Mesodermal cell (in vitro differentiated cells): ENCODE measurements around the gene PAX6.

ENCODE experiments used
- H3K27ac ChIP-seq: 2 replicates; pipeline ENCODE4 v1.7.0; 2013; ENCODE audit warnings: mild to moderate bottlenecking, low read depth, low read length, moderate library complexity; ENCODE audit not compliant: severe bottlenecking
- H3K36me3 ChIP-seq: 2 replicates; pipeline ENCODE4 v1.7.1; 2013; ENCODE audit warnings: mild to moderate bottlenecking, low read length, moderate library complexity; ENCODE audit not compliant: control insufficient read depth, insufficient read depth
- H3K4me1 ChIP-seq: one replicate; pipeline ENCODE4 v1.7.1; 2013; ENCODE audit warnings: mild to moderate bottlenecking, low read length; ENCODE audit not compliant: insufficient read depth, control insufficient read depth, poor library complexity, severe bottlenecking
- H3K4me3 ChIP-seq: 2 replicates; pipeline ENCODE4 v1.7.0; 2013; ENCODE audit warnings: low read length, control low read depth, mild to moderate bottlenecking; ENCODE audit not compliant: insufficient read depth, poor library complexity, severe bottlenecking; ENCODE audit errors: extremely low read depth
- H3K9me3 ChIP-seq: 2 replicates; pipeline ENCODE4 v1.7.1; 2013; ENCODE audit warnings: mild to moderate bottlenecking, low read length, moderate library complexity; ENCODE audit not compliant: control insufficient read depth
- WGBS, 2 experiments: methylation state at CpG; one replicate each; pipeline ENCODE4 v1.1.5; 2013; ENCODE audit warnings: missing lambda C conversion rate in 2 of 2; ENCODE audit not compliant: insufficient coverage in 2 of 2; 5-methylcytosine and 5-hydroxymethylcytosine counted together

Gene PAX6

GRCh38 chr11:31780078-31780477, 31.0 kb downstream of the PAX6 start:
- no peak overlapping the region for H3K27ac ChIP-seq
- no peak overlapping the region for H3K4me3 ChIP-seq
- no peaks in the 10 kb centered on the region for H3K36me3 ChIP-seq
- WGBS, 2 experiments = 85 to 92% methylated on average over 4 of the region's 4 CpGs
- peaks cover 7% of the 10 kb centered on the region for H3K9me3 ChIP-seq
- peaks cover 6% of the 10 kb centered on the region for H3K4me1 ChIP-seq

- Histone ChIP-seq H3K36me3 (no peaks in the 10 kb centered on the region), H3K4me3 (no peak overlapping the region), H3K9me3 (peaks cover 7% of the 10 kb centered on the region), H3K4me1 (peaks cover 6% of the 10 kb centered on the region), H3K27ac (peak overlapping the region; percentile 87)
- 82 to 83% methylated on average over 6 of the region's 6 CpGs for WGBS, 2 experiments
Observed at GRCh38 chr11:31779374-31779791, 31.7 kb downstream of the PAX6 start.

GRCh38 chr11:31772412-31772811, 38.7 kb downstream of the PAX6 start:
- Histone ChIP-seq H3K4me3 (no peak overlapping the region), H3K9me3 (peaks cover 3% of the 10 kb centered on the region), H3K27ac (no peak overlapping the region), H3K36me3 (no peaks in the 10 kb centered on the region), H3K4me1 (no peaks in the 10 kb centered on the region)
- WGBS, 2 experiments = 85 to 86% methylated on average over 2 of the region's 2 CpGs

DNA sequence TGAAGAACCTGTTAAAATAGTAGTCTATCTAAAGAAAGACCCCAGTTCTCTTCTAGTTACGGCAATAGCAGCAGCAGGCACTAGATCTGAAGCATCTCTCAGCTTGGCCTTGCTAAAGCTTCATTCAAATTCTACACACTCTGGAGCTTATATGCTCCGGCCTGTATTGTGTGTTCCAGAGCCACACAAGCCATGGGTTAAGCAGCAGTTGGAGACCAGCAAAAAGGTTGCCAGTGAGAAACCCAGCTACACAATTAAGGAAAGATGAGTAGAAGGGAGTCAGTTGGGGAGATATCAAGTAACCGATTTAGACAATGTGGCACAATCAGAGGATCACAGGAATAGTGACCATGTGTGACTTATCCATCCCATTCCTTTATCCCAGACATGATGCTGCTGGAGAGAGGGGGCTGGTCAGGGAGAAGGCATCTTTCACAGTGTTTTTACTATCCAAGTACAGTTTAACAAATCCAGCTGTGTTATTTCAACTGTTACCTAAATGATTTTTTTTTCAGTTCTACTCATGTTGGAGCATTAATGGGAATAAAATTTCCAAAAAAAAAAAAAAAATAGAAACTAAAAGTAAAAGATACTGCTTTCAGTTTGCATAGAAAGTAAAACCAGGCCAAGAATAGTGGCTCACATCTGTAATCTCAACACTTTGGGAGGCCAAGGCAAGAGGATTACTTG, 41.0 kb downstream of the PAX6 start:
- 100% methylated on average over 1 to 2 of the region's 3 CpGs for whole genome bisulfite sequencing, 2 experiments
- H3K36me3 ChIP-seq = no peaks in the 10 kb centered on the region
- H3K9me3 ChIP-seq = no peaks in the 10 kb centered on the region
- H3K4me3 ChIP-seq = no peak overlapping the region
- H3K27ac ChIP-seq = no peak overlapping the region
- H3K4me1 ChIP-seq = no peaks in the 10 kb centered on the region

DNA sequence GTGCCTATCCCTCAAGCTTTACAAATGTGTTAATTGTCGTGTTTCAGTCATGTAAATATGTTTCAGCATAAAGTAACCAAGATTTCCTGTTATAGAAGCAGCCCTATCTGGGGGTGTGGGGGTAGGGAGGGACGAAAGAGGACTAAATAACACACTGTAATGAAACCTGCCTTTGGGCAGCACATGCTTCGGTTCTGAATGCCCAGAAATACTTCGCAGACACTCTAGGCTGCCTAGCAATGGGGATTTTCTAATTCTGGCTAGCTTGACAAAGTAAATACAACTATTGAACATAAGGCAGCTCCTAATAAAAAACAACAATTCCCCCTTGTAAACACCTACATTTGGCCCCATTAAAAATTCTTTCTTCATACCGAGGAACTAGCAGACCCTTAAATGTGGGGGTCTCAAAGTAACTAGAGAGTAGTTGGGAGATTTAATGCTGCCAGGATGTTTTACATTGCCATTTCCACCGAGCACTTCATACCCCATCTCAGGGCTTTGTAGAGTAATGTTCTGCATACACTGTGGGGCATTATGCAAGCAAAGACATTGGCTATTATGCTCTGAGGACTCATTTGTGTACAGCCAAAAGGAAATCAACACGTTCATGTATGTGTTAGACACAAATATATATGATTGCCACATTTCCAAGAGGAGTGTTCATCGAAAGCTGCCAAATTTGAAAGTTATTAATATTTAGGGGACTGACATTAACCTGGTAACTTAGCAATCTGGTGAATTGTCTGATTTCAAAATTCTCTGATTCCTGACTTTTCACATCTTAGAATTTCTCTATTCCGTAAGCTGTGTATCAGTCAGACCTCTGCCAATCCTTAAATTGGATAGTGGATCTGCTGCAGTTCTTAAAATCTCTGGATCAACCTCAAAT, 42.1 kb downstream of the PAX6 start:
- H3K4me1 ChIP-seq = no peaks in the 10 kb centered on the region
- no peaks in the 10 kb centered on the region for H3K36me3 ChIP-seq
- H3K9me3 ChIP-seq = no peaks in the 10 kb centered on the region
- 65% methylated on average over 4 of the region's 9 CpGs; no CpG with 5 or more reads in 1 of the 2 experiments for WGBS, 2 experiments
- H3K27ac ChIP-seq = no peak overlapping the region
- no peak overlapping the region for H3K4me3 ChIP-seq

GRCh38 chr11:31767685-31768084, 43.4 kb downstream of the PAX6 start:
- H3K4me1 ChIP-seq = no peaks in the 10 kb centered on the region
- H3K36me3 ChIP-seq = no peaks in the 10 kb centered on the region
- H3K4me3 ChIP-seq = no peak overlapping the region
- no peak overlapping the region for H3K27ac ChIP-seq
- no CpG with 5 or more reads among the region's 2 CpGs for WGBS, 2 experiments
- H3K9me3 ChIP-seq = no peaks in the 10 kb centered on the region

- H3K27ac ChIP-seq = no peak overlapping the region
- H3K9me3 ChIP-seq = no peaks in the 10 kb centered on the region
- H3K4me1 ChIP-seq = no peaks in the 10 kb centered on the region
- WGBS, 2 experiments = no CpG with 5 or more reads among the region's 3 CpGs
- H3K4me3 ChIP-seq = no peak overlapping the region
- no peaks in the 10 kb centered on the region for H3K36me3 ChIP-seq
Observed at GRCh38 chr11:31767066-31767465, 44.1 kb downstream of the PAX6 start.

GRCh38 chr11:31764766-31765165, 46.4 kb downstream of the PAX6 start:
- Histone ChIP-seq H3K27ac (no peak overlapping the region), H3K9me3 (no peaks in the 10 kb centered on the region), H3K36me3 (no peaks in the 10 kb centered on the region), H3K4me1 (no peaks in the 10 kb centered on the region), H3K4me3 (no peak overlapping the region)
- 100% methylated on average over 1 of the region's 5 CpGs for WGBS, 2 experiments

DNA sequence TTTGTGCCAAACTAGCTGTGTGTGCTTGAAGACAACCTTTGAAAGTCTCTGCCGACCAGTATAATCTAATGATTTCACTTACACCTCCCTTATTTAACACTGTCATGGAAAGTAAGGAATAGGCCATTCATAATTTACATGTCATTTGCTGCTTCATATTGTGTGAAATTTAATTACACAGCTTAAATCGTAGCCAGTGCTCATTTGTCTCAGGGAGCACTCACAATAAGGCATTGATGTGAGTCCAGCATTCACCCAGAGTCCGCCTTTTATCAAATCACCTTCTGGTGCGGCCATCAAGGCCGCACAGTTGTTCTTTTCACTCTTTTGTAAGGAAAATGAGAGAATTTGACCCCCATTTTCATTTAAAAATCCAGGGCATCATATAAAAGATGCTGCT, 46.9 kb downstream of the PAX6 start:
- Histone ChIP-seq H3K27ac (no peak overlapping the region), H3K36me3 (no peaks in the 10 kb centered on the region), H3K4me1 (no peaks in the 10 kb centered on the region), H3K4me3 (no peak overlapping the region), H3K9me3 (no peaks in the 10 kb centered on the region)
- WGBS, 2 experiments = 67 to 89% methylated on average over 1 to 5 of the region's 5 CpGs

- Histone ChIP-seq H3K4me1 (no peaks in the 10 kb centered on the region), H3K9me3 (no peaks in the 10 kb centered on the region), H3K27ac (no peak overlapping the region), H3K4me3 (no peak overlapping the region), H3K36me3 (no peaks in the 10 kb centered on the region)
Observed at GRCh38 chr11:31763296-31763695, 47.8 kb downstream of the PAX6 start.

DNA sequence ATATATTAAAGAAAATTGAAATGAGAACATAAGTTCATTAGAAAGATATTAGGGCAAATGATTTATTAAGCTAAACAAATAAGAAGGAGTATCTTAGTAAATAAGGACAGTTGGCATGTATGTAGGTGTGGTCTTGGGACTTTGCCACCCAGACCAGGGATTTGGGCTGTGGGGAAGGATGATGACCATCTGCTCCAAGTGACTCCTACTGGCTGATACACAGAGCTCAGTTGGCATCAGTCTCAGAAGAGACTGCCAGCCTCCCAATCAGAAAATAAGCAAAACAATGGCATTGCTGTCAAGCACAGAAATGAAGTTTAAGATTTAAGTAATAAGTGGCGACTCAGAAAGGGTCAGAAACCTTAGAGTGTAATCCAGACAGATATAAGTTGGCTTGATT, 49.5 kb downstream of the PAX6 start:
- Histone ChIP-seq H3K4me3 (no peak overlapping the region), H3K36me3 (no peaks in the 10 kb centered on the region), H3K4me1 (no peaks in the 10 kb centered on the region), H3K27ac (no peak overlapping the region), H3K9me3 (no peaks in the 10 kb centered on the region)
- WGBS, 2 experiments = 88 to 90% methylated on average over 1 of the region's 1 CpG
